ENCODE data around the gene THSD4. TPM values are rescaled to one million over a fixed set of nuclear protein-coding genes. Genes with fewer than 3 reads are reported as not detected.
A peak's percentile ranks its signal among the peaks of the same experiment; 100 is the strongest.

The THSD4 gene
- total and polyA plus RNA-seq, 9 of the 15 experiments (the other 6 are each of a cell fraction or from before 2014, with no cell fraction given) = 0.04 TPM; not detected in 5

DNA sequence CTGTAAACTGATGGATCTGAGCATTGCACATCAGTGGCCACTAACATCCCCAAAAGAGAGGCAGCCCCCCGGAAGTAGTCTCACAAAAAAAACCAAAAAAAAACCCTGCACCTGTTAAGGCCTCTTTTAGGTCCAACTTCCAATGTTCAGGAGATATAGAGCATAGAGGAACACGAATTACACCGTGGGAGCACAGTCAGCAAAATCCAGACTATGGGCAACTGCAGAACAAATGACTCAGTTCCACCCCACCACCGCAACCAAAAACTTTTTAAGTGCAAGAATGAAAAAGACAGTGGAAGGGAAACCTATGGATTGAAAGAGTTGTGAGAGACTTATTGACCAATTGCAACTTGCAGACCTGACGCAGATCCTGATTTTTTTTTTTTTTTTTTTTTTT lies 652.9 kb downstream of the THSD4 start:
- WGBS (ENCODE audit: insufficient coverage, low coverage, missing lambda C conversion rate) = 0% methylated on average over 4 of the region's 5 CpGs
- ATAC-seq = no peak
- no peak overlapping the region for H2AFZ ChIP-seq (ENCODE audit: low read depth, low read length)
- no peak overlapping the region for H3K4me3 ChIP-seq
- in situ Hi-C loops (cut with MboI) (no loop called here), intact Hi-C loops (cut with micrococcal nuclease) (no loop called here)
- POLR2A ChIA-PET = interaction anchor here (0.9 kb wide), 1 partner anchor 8 kb away, joined by 3 read pairs; no protein-coding TSS in a partner anchor
- no peaks in the 10 kb centered on the region for H3K9me1 ChIP-seq (ENCODE audit: control insufficient read depth, insufficient read depth, low read length)
- H3K9ac ChIP-seq (ENCODE audit: insufficient read depth in 1 of 2, low read depth in 2 of 2, low read length in 2 of 2) = no peak overlapping the region
- H3K36me3 ChIP-seq (ENCODE audit: control insufficient read depth, insufficient read depth, low read length) = no peaks in the 10 kb centered on the region
- no peaks in the 10 kb centered on the region for H3K4me1 ChIP-seq (replicated peaks in 1 of 2; ENCODE audit: control insufficient read depth in 2 of 2, insufficient read depth in 2 of 2, low read length in 2 of 2)
- H3K9me3 ChIP-seq (replicated peaks; ENCODE audit: control insufficient read depth, insufficient read depth, low read depth, low read length) = no peaks in the 10 kb centered on the region
- CTCF ChIA-PET (ENCODE audit: low intra/inter-chr PET ratio) = no interaction called here
- DNase-seq (ENCODE audit: extremely low read depth in 1 of 4, low spot score in 3 of 4) = no peak
- no peak overlapping the region for H3K27ac ChIP-seq (ENCODE audit: extremely low read depth, low read depth, low read length)
- no peak for FAIRE-seq
- TF ChIP-seq, protein P1, sequence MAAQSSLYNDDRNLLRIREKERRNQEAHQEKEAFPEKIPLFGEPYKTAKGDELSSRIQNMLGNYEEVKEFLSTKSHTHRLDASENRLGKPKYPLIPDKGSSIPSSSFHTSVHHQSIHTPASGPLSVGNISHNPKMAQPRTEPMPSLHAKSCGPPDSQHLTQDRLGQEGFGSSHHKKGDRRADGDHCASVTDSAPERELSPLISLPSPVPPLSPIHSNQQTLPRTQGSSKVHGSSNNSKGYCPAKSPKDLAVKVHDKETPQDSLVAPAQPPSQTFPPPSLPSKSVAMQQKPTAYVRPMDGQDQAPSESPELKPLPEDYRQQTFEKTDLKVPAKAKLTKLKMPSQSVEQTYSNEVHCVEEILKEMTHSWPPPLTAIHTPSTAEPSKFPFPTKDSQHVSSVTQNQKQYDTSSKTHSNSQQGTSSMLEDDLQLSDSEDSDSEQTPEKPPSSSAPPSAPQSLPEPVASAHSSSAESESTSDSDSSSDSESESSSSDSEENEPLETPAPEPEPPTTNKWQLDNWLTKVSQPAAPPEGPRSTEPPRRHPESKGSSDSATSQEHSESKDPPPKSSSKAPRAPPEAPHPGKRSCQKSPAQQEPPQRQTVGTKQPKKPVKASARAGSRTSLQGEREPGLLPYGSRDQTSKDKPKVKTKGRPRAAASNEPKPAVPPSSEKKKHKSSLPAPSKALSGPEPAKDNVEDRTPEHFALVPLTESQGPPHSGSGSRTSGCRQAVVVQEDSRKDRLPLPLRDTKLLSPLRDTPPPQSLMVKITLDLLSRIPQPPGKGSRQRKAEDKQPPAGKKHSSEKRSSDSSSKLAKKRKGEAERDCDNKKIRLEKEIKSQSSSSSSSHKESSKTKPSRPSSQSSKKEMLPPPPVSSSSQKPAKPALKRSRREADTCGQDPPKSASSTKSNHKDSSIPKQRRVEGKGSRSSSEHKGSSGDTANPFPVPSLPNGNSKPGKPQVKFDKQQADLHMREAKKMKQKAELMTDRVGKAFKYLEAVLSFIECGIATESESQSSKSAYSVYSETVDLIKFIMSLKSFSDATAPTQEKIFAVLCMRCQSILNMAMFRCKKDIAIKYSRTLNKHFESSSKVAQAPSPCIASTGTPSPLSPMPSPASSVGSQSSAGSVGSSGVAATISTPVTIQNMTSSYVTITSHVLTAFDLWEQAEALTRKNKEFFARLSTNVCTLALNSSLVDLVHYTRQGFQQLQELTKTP (IDR thresholded peaks at IDR 0.05; ENCODE audit: low read depth in 1 of 2, partially characterized antibody in 2 of 2) = no peak
- TF ChIP-seq ZNF316 (IDR thresholded peaks at IDR 0.05) (peak; percentile 38), C11orf30 (IDR thresholded peaks at IDR 0.05; ENCODE audit: low read depth) (peak; percentile 10; the same call in 1 of the 2 replicates)
- peaks cover 0 to 5% of the 10 kb centered on the region in 2 experiments; a peak in 1 of 5 replicates for H3K27me3 ChIP-seq (ENCODE audit: control insufficient read depth in 2 of 2, insufficient read depth in 2 of 2, low read length in 2 of 2)
- no peaks in the 10 kb centered on the region for H4K20me1 ChIP-seq (replicated peaks; ENCODE audit: control insufficient read depth, insufficient read depth, low read length)
- no TSS peak for BruUV-seq (replicated peaks)
- no peak overlapping the region for H3K4me2 ChIP-seq (ENCODE audit: insufficient read depth, low read length)
- no peaks in the 10 kb centered on the region for H3K79me2 ChIP-seq (ENCODE audit: control insufficient read depth, insufficient read depth, low read length)
